ENCODE results near the gene IGFBP1.
"Not testable (repeated sequence)": the region's sequence is repeated elsewhere in the genome, so short reads cannot be mapped to it uniquely, and the experiment has no call there.

IGFBP1 gene

GRCh38 chr7:45938626-45939302 lies 50.5 kb downstream of the IGFBP1 start:
- DNase-seq (ENCODE audit: low read depth) = no peak

GRCh38 chr7:45939574-45939973 lies 51.3 kb downstream of the IGFBP1 start:
- DNase-seq (ENCODE audit: low read depth) = no peak

GRCh38 chr7:45940237-45940781 lies 52.0 kb downstream of the IGFBP1 start:
- not testable (repeated sequence) for DNase-seq (ENCODE audit: low read depth)

- DNase-seq (ENCODE audit: low read depth) = no peak
Observed at GRCh38 chr7:45940939-45941338, 52.7 kb downstream of the IGFBP1 start.
